ENCODE data around the gene DPEP1.
"Not testable (repeated sequence)": the region's sequence is repeated elsewhere in the genome, so short reads cannot be mapped to it uniquely, and the experiment has no call there.

- not testable (repeated sequence) for TF ChIP-seq POLR2AphosphoS5 (IDR thresholded peaks at IDR 0.05); CTCF (IDR thresholded peaks at IDR 0.05 in 8 of 11, conservative IDR thresholded peaks at IDR 0.05 in 3 of 11)
Measured at GRCh38 chr16:89664238-89664637, 50.8 kb downstream of the DPEP1 start.

Data from spleen (tissue), 7 donors.